ENCODE measurements around the gene SLC29A2.

Gene SLC29A2

DNA sequence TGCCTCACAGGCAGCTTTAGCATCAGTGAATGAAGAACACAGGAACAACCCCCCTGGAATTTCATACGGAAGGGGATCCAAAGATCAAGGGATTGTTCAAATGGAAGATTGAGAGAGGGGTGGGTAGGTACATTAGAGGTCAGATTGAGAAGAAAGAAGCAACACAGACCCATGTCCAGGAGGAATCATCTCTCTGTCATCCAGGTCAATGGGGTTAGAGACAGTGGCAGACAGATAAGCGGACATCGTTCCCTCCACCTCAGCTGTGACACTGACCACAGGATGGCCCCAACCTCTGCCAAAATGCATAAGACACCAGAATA, 47.4 kb upstream of the SLC29A2 start:
- Histone ChIP-seq H4K8ac (ENCODE audit: low read depth, low read length) (no peak overlapping the region), H2AK5ac (ENCODE audit: low read depth, low read length) (no peak overlapping the region), H3K27ac (replicated peaks; ENCODE audit: low read length) (no peak overlapping the region), H3K9me3 (replicated peaks in 1 of 2; ENCODE audit: control insufficient read depth in 2 of 2, insufficient read depth in 1 of 2, low read depth in 1 of 2, low read length in 2 of 2) (no peaks in the 10 kb centered on the region), H3K9ac (ENCODE audit: low read depth, low read length, poor library complexity) (no peak overlapping the region), H3K36me3 (replicated peaks in 1 of 2; ENCODE audit: control insufficient read depth in 2 of 2, insufficient read depth in 2 of 2, low read length in 2 of 2) (peaks cover 8 to 18% of the 10 kb centered on the region in 2 donors), H2BK5ac (ENCODE audit: low read length) (no peak overlapping the region), H3K27me3 (ENCODE audit: control insufficient read depth in 3 of 3, insufficient read depth in 3 of 3, low read depth in 1 of 3, low read length in 3 of 3) (peaks cover 12 to 26% (median 13%) of the 10 kb centered on the region in 3 experiments), H3K4ac (ENCODE audit: low read length) (no peak overlapping the region), H2AFZ (ENCODE audit: low read length) (no peak overlapping the region), H2BK15ac (ENCODE audit: low read length) (no peak overlapping the region), H3K4me2 (ENCODE audit: insufficient read depth, low read length, poor library complexity, severe bottlenecking) (no peak overlapping the region), H3K4me3 (ENCODE audit: low read length in 2 of 2) (no peak overlapping the region), H2BK120ac (ENCODE audit: low read depth, low read length) (no peak overlapping the region), H3K18ac (ENCODE audit: low read length) (no peak overlapping the region), H3K14ac (ENCODE audit: low read length) (no peak overlapping the region), H3K23ac (ENCODE audit: low read depth, low read length, poor library complexity) (no peak overlapping the region), H2BK12ac (ENCODE audit: low read length) (no peak overlapping the region), H4K91ac (ENCODE audit: low read depth, low read length, poor library complexity) (no peak overlapping the region), H3K4me1 (ENCODE audit: control insufficient read depth in 2 of 2, insufficient read depth in 1 of 2, low read depth in 1 of 2, low read length in 2 of 2) (peaks cover 5 to 27% of the 10 kb centered on the region in 2 donors), H3K79me1 (ENCODE audit: low read depth, low read length) (no peaks in the 10 kb centered on the region)
- no CpG with 5 or more reads among the region's 3 CpGs for WGBS, 2 donors (ENCODE audit: extremely low coverage in 2 of 2, insufficient read length in 2 of 2, insufficient replicate concordance in 1 of 2)
- no peak for DNase-seq (ENCODE audit: low spot score)

DNA sequence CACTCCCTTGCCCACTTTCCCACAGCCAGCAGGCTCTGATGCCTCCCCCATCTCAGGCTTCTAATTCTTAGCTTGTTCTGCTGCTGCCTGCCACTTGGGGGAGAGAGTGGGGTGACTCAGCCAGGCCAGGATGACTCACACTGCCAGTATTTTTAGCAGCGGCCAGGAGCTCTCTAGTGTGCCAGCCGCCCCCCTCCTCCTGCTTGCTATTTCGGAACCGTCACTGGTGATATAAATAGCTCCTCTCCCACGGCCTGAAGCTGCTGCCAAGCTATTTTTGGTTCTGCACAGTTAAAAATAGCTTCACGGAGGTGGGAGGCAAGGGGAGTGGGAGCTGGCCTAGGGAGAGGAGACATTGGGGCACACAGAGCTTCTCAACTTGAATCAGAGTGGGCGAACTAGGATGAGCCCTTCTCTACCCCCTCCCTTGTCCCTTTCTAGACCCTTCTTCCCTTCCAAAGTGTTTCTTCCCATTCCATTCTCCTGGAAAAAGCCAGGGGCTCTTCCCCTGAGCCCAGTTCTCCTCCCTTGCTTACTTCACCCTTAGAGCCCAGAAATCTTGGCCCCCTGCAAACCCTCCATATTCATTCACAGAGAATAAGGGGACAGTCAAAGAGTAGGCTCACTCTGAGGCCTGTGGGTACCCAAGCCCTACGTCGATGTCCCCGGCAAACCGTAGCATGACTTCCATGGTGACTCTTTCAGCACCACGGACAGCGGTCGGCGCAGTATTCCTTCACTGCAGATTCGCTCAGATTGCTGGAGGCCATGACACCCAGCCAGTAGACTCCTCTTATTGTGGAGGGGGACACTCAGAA, 46.8 kb upstream of the SLC29A2 start:
- no peak overlapping the region for H2AK5ac ChIP-seq (ENCODE audit: low read depth, low read length)
- no peaks in the 10 kb centered on the region for H3K79me1 ChIP-seq (ENCODE audit: low read depth, low read length)
- H3K9me3 ChIP-seq (replicated peaks in 1 of 2; ENCODE audit: control insufficient read depth in 2 of 2, insufficient read depth in 1 of 2, low read depth in 1 of 2, low read length in 2 of 2) = no peaks in the 10 kb centered on the region
- H3K4me3 ChIP-seq (ENCODE audit: low read length in 2 of 2) = no peak overlapping the region
- no peak overlapping the region for H3K9ac ChIP-seq (ENCODE audit: low read depth, low read length, poor library complexity)
- no peak overlapping the region for H3K4me2 ChIP-seq (ENCODE audit: insufficient read depth, low read length, poor library complexity, severe bottlenecking)
- peaks cover 5 to 33% of the 10 kb centered on the region in 2 donors for H3K4me1 ChIP-seq (ENCODE audit: control insufficient read depth in 2 of 2, insufficient read depth in 1 of 2, low read depth in 1 of 2, low read length in 2 of 2)
- peak; percentile 91 for DNase-seq (ENCODE audit: low spot score)
- H3K36me3 ChIP-seq (replicated peaks in 1 of 2; ENCODE audit: control insufficient read depth in 2 of 2, insufficient read depth in 2 of 2, low read length in 2 of 2) = peaks cover 5 to 12% of the 10 kb centered on the region in 2 donors
- H3K4ac ChIP-seq (ENCODE audit: low read length) = no peak overlapping the region
- H3K14ac ChIP-seq (ENCODE audit: low read length) = no peak overlapping the region
- H2BK120ac ChIP-seq (ENCODE audit: low read depth, low read length) = no peak overlapping the region
- no CpG with 5 or more reads among the region's 16 CpGs for WGBS, 2 donors (ENCODE audit: extremely low coverage in 2 of 2, insufficient read length in 2 of 2, insufficient replicate concordance in 1 of 2)
- no peak overlapping the region for H2BK15ac ChIP-seq (ENCODE audit: low read length)
- H3K18ac ChIP-seq (ENCODE audit: low read length) = no peak overlapping the region
- no peak overlapping the region for H2BK12ac ChIP-seq (ENCODE audit: low read length)
- peaks cover 12 to 26% (median 13%) of the 10 kb centered on the region in 3 experiments for H3K27me3 ChIP-seq (ENCODE audit: control insufficient read depth in 3 of 3, insufficient read depth in 3 of 3, low read depth in 1 of 3, low read length in 3 of 3)
- no peak overlapping the region for H3K27ac ChIP-seq (replicated peaks; ENCODE audit: low read length)
- no peak overlapping the region for H4K91ac ChIP-seq (ENCODE audit: low read depth, low read length, poor library complexity)
- H3K23ac ChIP-seq (ENCODE audit: low read depth, low read length, poor library complexity) = no peak overlapping the region
- H2AFZ ChIP-seq (ENCODE audit: low read length) = no peak overlapping the region
- no peak overlapping the region for H2BK5ac ChIP-seq (ENCODE audit: low read length)
- H4K8ac ChIP-seq (ENCODE audit: low read depth, low read length) = no peak overlapping the region

DNA sequence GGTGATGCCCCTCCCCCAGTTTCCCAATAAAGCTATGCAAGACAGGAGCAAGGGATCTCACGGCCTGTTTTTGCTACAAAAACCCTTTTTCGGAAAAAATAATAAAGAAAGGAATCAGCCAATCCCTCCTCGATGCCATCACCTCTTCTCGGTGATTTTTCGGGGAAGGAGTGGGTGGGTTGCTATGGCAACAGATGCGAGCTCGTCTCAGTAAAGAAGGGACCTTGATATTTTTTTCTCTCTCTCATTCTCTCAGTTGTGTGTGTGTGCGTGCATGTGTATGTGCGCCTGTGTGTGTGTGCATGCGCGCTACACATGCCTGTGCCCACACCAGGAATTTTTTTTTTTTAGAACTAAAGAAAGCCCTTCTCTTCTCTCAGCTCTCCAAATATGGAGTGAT, 45.4 kb upstream of the SLC29A2 start:
- no peak overlapping the region for H3K4ac ChIP-seq (ENCODE audit: low read length)
- H3K36me3 ChIP-seq (replicated peaks in 1 of 2; ENCODE audit: control insufficient read depth in 2 of 2, insufficient read depth in 2 of 2, low read length in 2 of 2) = no peaks in the 10 kb centered on the region
- no peak overlapping the region for H3K18ac ChIP-seq (ENCODE audit: low read length)
- H3K4me2 ChIP-seq (ENCODE audit: insufficient read depth, low read length, poor library complexity, severe bottlenecking) = no peak overlapping the region
- H3K14ac ChIP-seq (ENCODE audit: low read length) = no peak overlapping the region
- no peaks in the 10 kb centered on the region for H3K9me3 ChIP-seq (replicated peaks in 1 of 2; ENCODE audit: control insufficient read depth in 2 of 2, insufficient read depth in 1 of 2, low read depth in 1 of 2, low read length in 2 of 2)
- H2BK12ac ChIP-seq (ENCODE audit: low read length) = no peak overlapping the region
- H4K91ac ChIP-seq (ENCODE audit: low read depth, low read length, poor library complexity) = no peak overlapping the region
- H4K8ac ChIP-seq (ENCODE audit: low read depth, low read length) = no peak overlapping the region
- no peak overlapping the region for H2BK120ac ChIP-seq (ENCODE audit: low read depth, low read length)
- H2AFZ ChIP-seq (ENCODE audit: low read length) = no peak overlapping the region
- H2AK5ac ChIP-seq (ENCODE audit: low read depth, low read length) = no peak overlapping the region
- H3K9ac ChIP-seq (ENCODE audit: low read depth, low read length, poor library complexity) = no peak overlapping the region
- H2BK5ac ChIP-seq (ENCODE audit: low read length) = no peak overlapping the region
- DNase-seq (ENCODE audit: low spot score) = no peak
- H3K27me3 ChIP-seq (ENCODE audit: control insufficient read depth in 3 of 3, insufficient read depth in 3 of 3, low read depth in 1 of 3, low read length in 3 of 3) = peaks cover 12 to 26% (median 13%) of the 10 kb centered on the region in 3 experiments
- peaks cover 5 to 33% of the 10 kb centered on the region in 2 donors for H3K4me1 ChIP-seq (ENCODE audit: control insufficient read depth in 2 of 2, insufficient read depth in 1 of 2, low read depth in 1 of 2, low read length in 2 of 2)
- H3K4me3 ChIP-seq (ENCODE audit: low read length in 2 of 2) = no peak overlapping the region
- no peak overlapping the region for H2BK15ac ChIP-seq (ENCODE audit: low read length)
- no peak overlapping the region for H3K23ac ChIP-seq (ENCODE audit: low read depth, low read length, poor library complexity)
- no CpG with 5 or more reads among the region's 11 CpGs for WGBS, 2 donors (ENCODE audit: extremely low coverage in 2 of 2, insufficient read length in 2 of 2, insufficient replicate concordance in 1 of 2)
- no peak overlapping the region for H3K27ac ChIP-seq (replicated peaks; ENCODE audit: low read length)
- H3K79me1 ChIP-seq (ENCODE audit: low read depth, low read length) = no peaks in the 10 kb centered on the region

DNA sequence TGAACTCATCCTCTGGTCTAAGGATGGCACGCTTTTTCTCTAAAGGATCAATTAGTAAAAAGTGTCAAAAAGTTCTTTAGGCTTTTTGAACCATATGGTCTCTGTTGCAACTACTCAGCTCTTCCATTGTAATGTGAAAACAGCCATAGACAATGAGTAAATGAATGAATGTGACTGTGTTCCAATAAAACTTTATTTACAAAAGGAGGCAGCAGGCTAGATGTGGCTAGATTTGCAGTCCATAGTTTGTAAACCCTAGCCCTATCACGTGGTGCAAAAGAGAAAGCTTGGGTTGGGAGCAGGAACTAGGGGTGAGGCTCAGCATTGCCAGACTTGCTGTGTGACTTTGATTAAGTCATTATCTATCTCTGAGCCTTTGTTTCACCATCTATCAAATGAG, 43.9 kb upstream of the SLC29A2 start:
- H3K79me1 ChIP-seq (ENCODE audit: low read depth, low read length) = no peaks in the 10 kb centered on the region
- no peak overlapping the region for H2BK120ac ChIP-seq (ENCODE audit: low read depth, low read length)
- no peak overlapping the region for H3K27ac ChIP-seq (replicated peaks; ENCODE audit: low read length)
- no peak overlapping the region for H2AFZ ChIP-seq (ENCODE audit: low read length)
- H3K9ac ChIP-seq (ENCODE audit: low read depth, low read length, poor library complexity) = no peak overlapping the region
- no peak overlapping the region for H2BK12ac ChIP-seq (ENCODE audit: low read length)
- no peak overlapping the region for H2AK5ac ChIP-seq (ENCODE audit: low read depth, low read length)
- DNase-seq (ENCODE audit: low spot score) = no peak
- no peak overlapping the region for H2BK15ac ChIP-seq (ENCODE audit: low read length)
- no peaks in the 10 kb centered on the region for H3K36me3 ChIP-seq (replicated peaks in 1 of 2; ENCODE audit: control insufficient read depth in 2 of 2, insufficient read depth in 2 of 2, low read length in 2 of 2)
- H3K4me1 ChIP-seq (ENCODE audit: control insufficient read depth in 2 of 2, insufficient read depth in 1 of 2, low read depth in 1 of 2, low read length in 2 of 2) = peaks cover 5 to 31% of the 10 kb centered on the region in 2 donors
- no peak overlapping the region for H3K14ac ChIP-seq (ENCODE audit: low read length)
- H3K4me3 ChIP-seq (ENCODE audit: low read length in 2 of 2) = no peak overlapping the region
- WGBS, 2 donors (ENCODE audit: extremely low coverage in 2 of 2, insufficient read length in 2 of 2, insufficient replicate concordance in 1 of 2) = no CpG with 5 or more reads among the region's 2 CpGs
- no peak overlapping the region for H2BK5ac ChIP-seq (ENCODE audit: low read length)
- no peaks in the 10 kb centered on the region for H3K9me3 ChIP-seq (replicated peaks in 1 of 2; ENCODE audit: control insufficient read depth in 2 of 2, insufficient read depth in 1 of 2, low read depth in 1 of 2, low read length in 2 of 2)
- H3K23ac ChIP-seq (ENCODE audit: low read depth, low read length, poor library complexity) = no peak overlapping the region
- H3K27me3 ChIP-seq (ENCODE audit: control insufficient read depth in 3 of 3, insufficient read depth in 3 of 3, low read depth in 1 of 3, low read length in 3 of 3) = peaks cover 4 to 15% (median 7%) of the 10 kb centered on the region in 3 experiments
- H3K4me2 ChIP-seq (ENCODE audit: insufficient read depth, low read length, poor library complexity, severe bottlenecking) = no peak overlapping the region
- no peak overlapping the region for H3K4ac ChIP-seq (ENCODE audit: low read length)
- no peak overlapping the region for H4K91ac ChIP-seq (ENCODE audit: low read depth, low read length, poor library complexity)
- H3K18ac ChIP-seq (ENCODE audit: low read length) = no peak overlapping the region
- no peak overlapping the region for H4K8ac ChIP-seq (ENCODE audit: low read depth, low read length)

Data from neuronal stem cell (in vitro differentiated cells).